GM12872 (cell line): ENCODE data around the gene PLPPR3.

Experiments used
- CTCF ChIP-seq: IDR thresholded peaks from 3 replicates; pipeline ENCODE4 v1.5.1; 2011; ENCODE audit warnings: low read depth, mild to moderate bottlenecking, low read length, moderate library complexity; ENCODE audit not compliant: insufficient read depth

Gene PLPPR3

GRCh38 chr19:806815-807421, 14.8 kb downstream of the PLPPR3 start:
- TF ChIP-seq CTCF: no peak

- TF ChIP-seq CTCF: no peak
Observed at GRCh38 chr19:805600-806550, 15.9 kb downstream of the PLPPR3 start.

DNA sequence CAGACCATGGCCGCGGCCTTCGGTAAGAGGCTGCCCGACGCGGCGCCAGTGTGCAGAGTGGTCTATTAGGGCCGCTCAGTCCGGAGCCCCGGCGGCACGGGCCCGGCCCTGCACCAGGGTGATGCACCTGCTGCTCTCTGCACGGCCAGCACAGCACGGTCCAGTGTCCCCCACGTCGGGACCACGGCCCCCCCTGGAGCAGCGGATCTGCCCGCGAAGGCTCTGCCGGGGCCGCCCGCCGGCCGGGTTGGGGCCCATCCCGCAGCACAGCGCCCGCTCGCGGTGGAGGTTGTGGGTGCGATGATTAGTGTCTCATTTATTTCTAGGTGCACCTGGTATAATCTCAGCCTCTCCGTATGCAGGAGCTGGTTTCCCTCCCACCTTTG, 16.6 kb downstream of the PLPPR3 start:
- no peak for TF ChIP-seq CTCF

DNA sequence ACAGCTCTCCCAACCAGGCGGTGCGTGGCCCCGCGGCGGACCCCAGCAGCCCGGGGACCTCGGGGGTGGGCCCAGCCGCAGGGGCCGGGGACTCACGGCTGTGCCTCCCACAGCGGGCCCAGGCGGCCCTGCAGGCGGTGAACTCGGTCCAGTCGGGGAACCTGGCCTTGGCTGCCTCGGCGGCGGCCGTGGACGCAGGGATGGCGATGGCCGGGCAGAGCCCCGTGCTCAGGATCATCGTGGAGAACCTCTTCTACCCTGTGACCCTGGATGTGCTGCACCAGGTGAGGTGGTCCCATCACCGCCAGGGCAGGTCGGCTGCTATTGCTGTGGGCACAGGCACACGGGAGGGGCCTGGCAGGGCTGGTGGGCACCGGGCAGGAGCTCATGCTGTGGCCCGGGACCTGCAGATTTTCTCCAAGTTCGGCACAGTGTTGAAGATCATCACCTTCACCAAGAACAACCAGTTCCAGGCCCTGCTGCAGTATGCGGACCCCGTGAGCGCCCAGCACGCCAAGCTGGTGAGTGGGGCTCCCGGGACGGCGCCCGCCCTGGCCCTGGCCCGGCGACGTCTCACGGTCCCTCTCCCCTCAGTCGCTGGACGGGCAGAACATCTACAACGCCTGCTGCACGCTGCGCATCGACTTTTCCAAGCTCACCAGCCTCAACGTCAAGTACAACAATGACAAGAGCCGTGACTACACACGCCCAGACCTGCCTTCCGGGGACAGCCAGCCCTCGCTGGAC, 17.2 kb downstream of the PLPPR3 start:
- no peak for TF ChIP-seq CTCF

GRCh38 chr19:803686-804418, 17.9 kb downstream of the PLPPR3 start:
- TF ChIP-seq CTCF: no peak

DNA sequence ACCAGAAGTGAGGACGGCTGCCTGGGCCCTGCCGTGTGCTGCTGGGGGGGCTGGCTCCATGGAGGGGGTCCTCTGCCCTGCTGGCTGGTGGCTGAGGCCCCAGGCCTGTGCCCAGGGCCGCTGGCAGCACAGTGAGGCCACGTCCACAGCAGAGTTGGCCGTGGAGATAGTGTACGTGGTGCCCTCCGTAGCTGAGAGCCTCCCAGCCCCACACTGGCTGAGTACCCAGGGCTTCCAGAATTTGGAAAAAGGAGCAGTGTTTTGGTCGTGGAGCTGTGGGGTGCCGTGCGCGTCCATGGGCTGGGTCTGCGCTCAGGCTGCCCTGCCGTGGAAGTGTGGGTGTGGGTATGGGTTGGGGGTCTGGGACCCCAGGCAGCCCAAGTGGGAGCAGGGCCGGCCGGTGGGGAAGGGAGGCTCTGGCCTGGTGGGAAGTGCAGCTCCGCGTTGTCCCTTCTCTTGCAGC, 18.6 kb downstream of the PLPPR3 start:
- TF ChIP-seq CTCF: no peak
